Left forelimb (tissue), 1 donor: Measurements from ENCODE around the gene RIMS1.
"Not testable (repeated sequence)": the region's sequence is repeated elsewhere in the genome, so short reads cannot be mapped to it uniquely, and the experiment has no call there.

Source experiments
- DNase-seq: peaks from one replicate; pipeline ENCODE4 v3.0.0-alpha.2; 2018; ENCODE audit warnings: low spot score

The RIMS1 gene

DNA sequence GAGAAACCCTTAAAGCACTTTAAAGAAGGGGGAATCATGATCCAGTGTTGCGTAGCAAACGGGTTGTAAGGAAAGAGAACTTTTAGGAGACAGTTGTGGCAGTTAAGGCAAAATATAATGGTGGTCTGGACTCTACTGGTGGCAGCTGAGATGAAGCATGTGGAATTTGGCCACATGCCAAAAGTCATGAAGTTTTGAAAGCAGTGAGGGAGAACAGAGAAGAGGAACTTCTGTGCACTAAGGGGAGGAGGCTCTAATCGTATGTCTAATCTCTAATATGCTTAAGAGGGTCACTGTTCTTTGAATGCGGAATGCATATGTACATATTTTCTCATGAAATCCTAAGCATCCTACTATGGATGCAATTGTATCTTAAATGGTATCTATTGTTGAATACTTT, 91.5 kb downstream of the RIMS1 start:
- no peak for DNase-seq

DNA sequence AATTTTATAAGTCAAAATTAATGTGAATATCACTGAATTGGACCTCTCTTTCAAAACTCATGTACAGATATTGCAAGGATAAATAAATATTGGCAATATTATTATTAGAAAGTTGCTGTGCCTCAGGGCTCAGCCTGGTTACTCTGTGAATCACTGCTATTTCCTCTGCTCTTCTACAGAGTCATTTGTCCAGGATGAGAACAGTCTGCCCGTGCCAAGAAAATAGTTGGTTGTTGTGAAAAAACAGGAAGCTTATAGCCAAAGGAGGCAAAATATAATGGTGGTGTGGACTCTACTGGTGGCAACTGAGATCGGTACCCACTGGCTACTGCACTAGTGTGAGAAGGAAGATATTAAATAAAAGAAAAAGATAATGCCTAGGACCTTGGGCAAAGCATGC, 93.6 kb downstream of the RIMS1 start:
- no peak for DNase-seq

DNA sequence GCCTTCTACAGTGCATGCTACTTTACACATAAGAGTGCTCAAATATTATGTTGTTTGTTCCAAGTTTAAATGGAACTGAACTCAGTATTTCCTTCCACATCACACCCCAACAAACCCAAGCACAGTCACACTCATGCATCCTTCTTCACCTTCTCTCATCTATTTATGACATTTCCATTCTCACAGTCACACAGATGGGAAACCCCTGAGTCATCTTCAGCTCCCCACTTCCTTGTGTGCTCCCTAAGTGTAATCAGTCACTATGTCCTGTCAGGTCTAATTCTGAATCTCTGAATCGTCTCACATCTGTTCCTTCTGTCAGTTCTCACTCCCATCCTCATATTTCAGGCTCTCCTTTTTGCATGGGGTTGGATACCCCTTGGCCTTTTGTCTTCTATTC, 96.0 kb downstream of the RIMS1 start:
- no peak for DNase-seq

- DNase-seq, result no peak
Measured at GRCh38 chr6:71983131-71983530, 96.8 kb downstream of the RIMS1 start.

DNA sequence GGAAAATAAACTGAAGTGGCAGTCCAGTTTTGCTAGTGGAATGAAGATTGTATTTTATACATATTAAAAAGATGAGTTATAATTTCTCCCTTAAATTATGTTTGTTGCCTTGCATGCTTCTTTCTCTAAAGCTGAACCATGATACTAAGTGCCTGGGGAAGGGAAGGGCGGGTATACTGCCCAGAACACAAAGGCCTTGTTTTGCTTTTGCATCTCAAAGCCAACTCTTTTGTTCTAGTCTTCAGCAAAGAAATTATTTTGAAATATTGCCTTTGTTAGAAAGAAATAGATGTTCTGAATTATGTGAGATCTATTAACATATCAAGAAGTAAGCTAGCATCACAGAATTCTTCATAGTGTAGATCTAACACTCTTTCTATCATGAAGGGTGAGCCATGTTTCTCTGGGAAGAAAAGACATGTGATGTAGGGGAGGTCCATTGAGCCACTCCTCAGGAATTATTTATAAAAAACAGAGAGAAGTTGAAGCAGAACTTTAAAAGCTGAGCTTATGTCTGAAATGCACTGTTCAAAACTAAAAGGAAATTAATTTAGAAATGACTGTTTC, 108.4 kb downstream of the RIMS1 start:
- no peak for DNase-seq

DNA sequence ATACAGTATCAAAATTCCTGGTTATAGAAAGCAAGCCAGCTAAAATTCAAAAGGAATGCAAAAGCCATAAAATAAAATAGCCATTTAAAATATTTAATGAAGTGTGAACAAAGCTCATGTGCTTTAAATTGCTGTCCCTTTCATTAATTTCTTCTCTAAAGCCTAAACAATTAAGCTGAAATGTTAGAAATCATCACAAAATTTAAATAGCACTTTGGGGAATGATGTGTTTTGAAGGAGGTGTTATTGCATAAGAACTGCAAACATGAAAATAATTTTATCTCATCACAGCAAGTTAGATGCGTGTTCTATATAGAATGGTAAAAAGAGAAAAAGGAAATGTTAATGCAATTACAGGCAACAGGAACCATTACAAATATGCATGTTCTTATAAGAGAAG, 111.0 kb downstream of the RIMS1 start:
- DNase-seq, result no peak

- DNase-seq, result no peak
Measured at GRCh38 chr6:72002415-72002814, 116.1 kb downstream of the RIMS1 start.

DNA sequence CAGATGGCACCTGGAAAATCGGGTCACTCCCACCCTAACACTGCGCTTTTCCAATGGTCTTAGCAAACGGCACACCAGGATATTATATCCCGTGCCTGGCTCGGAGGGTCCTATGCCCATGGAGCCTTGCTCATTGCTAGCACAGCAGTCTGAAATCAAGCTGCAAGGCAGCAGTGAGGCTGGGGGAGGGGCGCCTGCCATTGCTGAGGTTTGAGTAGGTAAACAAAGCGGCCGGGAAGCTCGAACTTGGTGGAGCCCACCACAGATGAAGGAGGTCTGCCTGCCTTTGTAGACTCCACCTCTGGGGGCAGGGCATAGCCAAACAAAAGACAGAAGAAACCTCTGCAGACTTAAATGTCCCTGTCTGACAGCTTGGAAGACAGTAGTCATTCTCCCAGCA, 120.2 kb downstream of the RIMS1 start:
- not testable (repeated sequence) for DNase-seq

GRCh38 chr6:72022830-72023229, 136.5 kb downstream of the RIMS1 start:
- no peak for DNase-seq

GRCh38 chr6:72031471-72031870, 145.1 kb downstream of the RIMS1 start:
- DNase-seq, result no peak

DNA sequence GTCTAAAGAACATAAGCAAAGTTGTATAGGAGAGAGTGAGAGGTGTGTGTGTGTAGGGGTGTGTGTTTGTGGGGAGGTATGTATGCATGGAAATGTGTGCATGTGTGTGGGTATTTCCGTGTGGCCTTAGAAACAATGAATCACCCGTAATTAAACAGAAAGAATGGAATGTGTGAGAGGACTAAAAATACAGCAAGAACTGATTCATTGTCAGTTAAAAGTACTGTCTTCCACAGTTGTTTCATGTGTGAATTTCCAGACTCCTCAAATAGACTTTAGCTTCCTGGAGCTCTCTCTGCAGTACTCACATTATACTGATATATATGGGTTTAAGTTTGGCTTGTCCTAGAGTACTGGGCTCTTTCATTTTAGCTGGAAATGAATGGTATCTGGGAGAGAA, 145.7 kb downstream of the RIMS1 start:
- no peak for DNase-seq

DNA sequence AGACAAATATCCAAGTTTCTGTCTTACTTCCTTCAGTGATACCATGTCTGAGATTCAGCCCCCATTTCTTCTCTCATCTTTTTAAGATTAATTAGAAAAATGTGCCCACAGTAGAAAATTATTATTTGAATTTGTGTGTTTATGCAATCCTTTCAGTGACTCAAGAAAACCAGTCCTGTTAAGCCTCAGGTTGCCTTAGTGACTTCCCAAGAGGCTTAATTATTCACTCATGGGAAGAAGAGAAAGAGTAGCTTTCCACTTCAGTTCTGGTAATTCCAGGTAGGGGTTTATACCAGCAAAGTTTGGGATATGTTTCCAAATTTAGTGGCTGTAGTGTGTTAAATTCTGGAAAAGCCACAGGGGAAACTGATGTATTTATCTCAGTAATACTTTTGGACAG, 149.1 kb downstream of the RIMS1 start:
- DNase-seq, result no peak

GRCh38 chr6:72035966-72036365, 149.6 kb downstream of the RIMS1 start:
- DNase-seq, result no peak

DNA sequence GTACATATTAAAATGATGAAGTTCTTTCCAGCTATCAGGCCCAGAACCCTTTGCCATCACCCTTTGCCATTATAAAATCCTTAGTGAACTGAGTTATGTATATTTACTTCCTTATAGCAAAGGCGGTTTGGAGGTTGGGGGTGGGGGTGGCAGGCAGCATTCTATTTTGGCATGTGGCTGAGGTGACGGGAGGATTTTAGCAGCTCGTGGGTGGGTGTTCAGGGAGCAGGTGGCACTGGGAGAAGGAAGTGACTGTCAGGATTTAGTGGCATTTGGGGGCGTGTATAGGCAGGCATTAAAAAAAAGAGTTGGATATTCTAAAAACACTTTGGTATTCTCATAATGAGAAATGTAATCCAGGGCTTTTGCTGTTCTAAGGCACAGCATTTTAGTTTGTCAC, 150.7 kb downstream of the RIMS1 start:
- DNase-seq, result no peak

DNA sequence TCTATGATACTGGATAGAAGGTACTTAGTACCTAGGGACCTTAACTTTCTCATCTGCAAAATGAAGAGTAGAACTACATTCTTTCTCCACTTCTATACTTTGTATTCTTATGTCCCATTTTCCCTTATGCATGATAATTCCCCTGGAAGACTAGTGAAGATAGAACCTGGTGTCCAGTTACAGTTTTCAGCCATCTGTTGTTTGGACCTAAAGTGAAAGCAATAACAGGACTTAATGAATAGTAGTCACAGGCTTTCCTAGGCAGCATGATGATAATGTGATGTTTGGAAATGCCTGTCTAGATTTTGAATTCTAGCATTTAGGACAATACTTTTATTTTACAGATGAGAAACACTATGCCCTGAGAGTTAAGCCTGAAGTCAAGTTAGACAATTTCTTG, 153.8 kb downstream of the RIMS1 start:
- no peak for DNase-seq

DNA sequence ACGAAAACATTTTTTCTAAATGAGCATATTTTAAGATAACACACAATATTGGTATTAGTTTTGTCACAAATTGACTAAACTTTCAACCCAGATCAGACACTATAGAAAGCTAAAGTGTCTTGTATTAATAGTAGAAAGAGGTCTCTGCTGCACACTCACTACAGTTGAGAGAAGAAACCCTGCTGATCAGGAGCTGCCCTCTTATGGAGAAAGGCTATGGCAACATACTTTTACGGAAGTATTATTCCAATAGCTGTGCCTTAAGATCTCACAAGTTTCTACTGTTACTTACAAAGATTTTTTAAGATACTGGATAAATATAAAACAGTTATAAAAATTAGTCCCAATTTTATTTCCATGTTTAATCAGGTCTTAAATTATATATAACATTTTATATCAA, 155.7 kb downstream of the RIMS1 start:
- no peak for DNase-seq

GRCh38 chr6:72048080-72048479, 161.7 kb downstream of the RIMS1 start:
- DNase-seq, result no peak

- DNase-seq, result no peak
Measured at GRCh38 chr6:72049376-72049775, 163.0 kb downstream of the RIMS1 start.

- DNase-seq, result no peak
Measured at GRCh38 chr6:72061286-72061685, 174.9 kb downstream of the RIMS1 start.

DNA sequence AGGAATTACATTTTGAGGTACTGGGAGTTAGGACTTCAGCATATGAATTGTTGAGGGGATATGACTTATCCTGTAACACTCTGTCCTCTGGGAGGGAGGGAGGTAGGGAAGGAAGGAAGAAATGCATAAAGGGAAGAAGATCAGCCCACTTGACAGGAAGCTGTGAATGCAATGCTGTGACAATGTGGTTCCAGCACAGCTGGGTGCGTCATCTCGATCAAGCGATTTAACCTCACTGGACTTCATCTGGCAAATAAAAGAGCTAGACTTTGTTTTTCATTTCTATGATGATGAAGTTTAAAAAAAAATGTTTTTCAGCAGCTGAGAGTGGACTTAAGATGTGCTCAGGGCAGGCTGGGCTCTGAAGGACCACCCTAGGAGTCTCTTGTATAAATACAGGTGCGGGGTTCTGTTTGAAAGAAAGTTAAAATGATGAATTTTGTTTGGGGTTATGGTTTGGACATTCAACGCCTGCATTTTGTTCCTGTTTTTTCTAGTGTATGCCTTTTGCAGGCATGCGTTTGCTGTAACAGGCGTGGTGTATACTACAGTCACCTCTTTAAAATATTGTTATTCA, 178.1 kb downstream of the RIMS1 start:
- no peak for DNase-seq

DNA sequence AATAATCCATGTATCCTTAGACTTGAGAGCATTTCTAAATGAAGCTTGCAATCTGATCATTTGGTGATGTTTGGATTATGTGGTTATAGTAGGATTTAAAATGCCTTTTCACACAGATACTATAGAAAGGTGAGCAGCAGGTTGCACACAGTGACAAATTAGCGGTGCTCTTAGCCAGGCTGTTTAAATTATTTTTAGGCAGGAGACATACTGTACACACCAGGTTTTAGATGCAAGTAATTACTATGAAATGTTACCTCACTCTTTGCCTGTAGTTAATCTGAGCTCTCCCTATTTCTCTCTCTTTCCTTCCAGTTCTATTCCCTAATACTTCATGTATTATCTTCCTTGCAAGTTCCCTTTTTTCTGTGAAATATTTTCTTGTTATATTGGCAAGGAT, 191.7 kb downstream of the RIMS1 start:
- DNase-seq, result no peak

DNA sequence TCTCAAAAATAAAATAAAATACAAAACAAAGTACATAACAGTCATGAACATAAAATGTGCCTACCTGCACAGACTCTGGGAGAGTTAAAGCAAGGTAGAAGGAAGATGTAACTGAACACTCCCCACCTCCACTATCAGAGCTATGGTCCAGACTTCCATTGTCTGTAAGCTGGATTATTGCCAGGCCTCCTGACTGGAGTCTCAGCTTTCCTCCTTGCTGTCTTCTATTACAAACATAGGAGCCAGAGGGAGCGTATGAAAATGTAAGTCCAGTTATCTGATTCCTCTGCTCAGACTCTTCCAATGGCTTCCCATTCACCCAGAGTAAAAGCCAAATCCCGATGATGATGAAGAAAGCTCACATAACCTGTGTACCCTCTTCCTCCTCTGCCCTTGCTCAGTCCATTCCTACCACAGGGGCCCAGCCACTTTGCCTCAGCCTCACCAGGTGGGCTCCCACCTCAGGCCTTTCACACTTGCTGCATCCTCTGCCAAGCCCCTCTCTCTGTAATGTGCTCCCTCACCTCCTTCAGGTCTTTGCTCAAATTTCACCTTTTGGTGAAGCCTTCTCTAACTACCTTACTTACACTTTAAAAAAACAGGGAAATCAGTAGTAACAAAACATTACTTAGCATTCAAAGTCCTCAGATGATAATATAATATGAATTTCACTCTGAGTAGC, 194.1 kb downstream of the RIMS1 start:
- no peak for DNase-seq

GRCh38 chr6:72081871-72082270, 195.5 kb downstream of the RIMS1 start:
- DNase-seq, result no peak

- DNase-seq, result no peak
Measured at GRCh38 chr6:72083976-72084375, 197.6 kb downstream of the RIMS1 start.
